Measurements from ENCODE around the gene CYS1.

- TF ChIP-seq CTCF (IDR thresholded peaks at IDR 0.05) (no peak), POLR2A (IDR thresholded peaks at IDR 0.05) (no peak), POLR2AphosphoS5 (IDR thresholded peaks at IDR 0.05) (peak in 1 of 3 donors; percentile 55)
These were observed 70.1 kb downstream of the CYS1 start for GRCh38 chr2:10009811-10010781.

Data from breast epithelium (tissue), 3 donors.